HG03045 (cell line): ENCODE data around the gene CLBA1.

Source experiments
- ATAC-seq: cut with Tn5 transposase; IDR thresholded peaks from one replicate; pipeline ENCODE4 v1.9.1; 2021; ENCODE audit warnings: mild to moderate bottlenecking, moderate library complexity; ENCODE audit not compliant: unreplicated experiment

The CLBA1 gene

DNA sequence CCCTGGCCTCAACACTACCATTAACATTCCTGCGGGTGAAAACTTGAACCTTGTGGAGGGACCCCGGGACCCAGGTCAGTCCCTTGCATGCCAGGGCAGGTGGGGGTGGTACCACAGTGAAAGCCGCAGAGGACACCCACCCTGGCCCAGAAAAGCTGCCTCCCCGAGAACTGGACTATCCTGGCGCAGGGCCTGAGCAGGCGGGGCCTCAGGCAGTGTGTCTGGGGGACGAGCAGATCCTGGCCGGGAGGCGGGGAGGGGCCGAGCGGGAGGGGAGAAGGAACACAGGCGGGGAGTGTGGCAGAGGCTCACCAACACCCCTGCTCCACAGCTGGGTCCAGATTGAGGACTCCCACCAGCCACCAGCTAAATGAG lies 17.4 kb upstream of the CLBA1 start:
- ATAC-seq = no peak

DNA sequence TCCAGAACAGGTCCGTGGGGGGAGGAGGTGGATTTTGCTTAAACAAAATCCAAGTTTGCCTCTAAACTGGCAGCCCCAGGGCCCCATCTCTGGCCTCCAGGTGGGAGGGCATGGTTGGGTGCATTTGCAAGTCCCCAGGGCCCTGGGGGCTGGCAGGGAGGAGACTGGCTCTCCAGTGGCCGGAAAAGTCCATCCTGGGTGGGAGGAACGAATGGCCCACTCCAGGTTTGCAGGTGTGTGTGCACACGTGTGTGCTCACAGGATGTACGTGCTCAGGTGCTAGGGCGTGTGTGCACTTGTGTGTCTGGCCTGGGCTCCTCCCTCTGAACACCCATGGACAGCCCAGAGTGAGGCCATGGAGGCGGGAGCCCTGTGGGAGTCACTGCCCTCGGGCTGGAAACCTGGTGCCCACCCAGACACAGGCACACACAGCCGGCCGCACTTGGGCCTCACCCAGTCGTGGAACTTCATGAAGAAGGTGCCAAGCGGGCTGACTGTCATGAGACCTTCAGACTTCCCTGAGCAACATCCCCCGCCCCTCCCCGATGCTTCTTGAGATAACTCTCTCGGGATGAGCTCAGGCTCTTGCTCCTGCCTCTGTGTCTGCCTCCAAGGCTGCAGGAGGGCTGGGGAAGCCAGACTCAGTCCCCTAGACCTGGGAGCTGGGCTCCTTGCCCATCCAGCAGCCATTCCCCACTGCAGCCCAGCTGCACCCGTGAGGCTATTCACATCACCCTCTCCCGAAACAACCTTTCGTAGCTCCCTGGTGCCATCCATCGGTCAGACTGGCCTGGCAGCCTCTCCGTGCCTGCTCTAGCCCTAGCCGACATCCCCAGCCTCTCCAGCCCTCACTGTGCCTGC lies 16.8 kb upstream of the CLBA1 start:
- ATAC-seq = no peak

DNA sequence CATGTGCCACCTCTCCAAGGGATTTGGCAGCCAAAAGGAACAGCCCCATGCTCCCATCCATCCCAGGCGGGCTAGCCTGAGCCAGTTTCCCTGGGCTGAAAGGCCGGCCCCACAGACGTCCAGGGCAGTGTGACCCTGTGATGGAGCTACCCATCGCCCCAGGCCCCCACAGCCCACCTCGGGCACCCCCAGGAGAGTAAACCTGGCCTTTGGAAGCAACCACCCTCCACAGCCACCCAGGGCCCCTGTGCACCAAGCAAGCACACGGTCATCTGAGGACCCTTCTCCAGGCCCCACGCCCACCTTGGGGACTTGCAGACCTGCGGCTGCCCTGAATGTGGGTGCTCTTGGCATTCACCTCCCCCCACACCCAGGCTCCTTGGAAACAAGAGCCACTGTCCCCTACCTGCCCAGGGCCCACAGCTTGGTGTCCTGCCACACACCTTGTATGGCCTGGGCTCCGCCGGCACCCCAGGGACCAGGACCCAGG lies 15.8 kb upstream of the CLBA1 start:
- no peak for ATAC-seq

DNA sequence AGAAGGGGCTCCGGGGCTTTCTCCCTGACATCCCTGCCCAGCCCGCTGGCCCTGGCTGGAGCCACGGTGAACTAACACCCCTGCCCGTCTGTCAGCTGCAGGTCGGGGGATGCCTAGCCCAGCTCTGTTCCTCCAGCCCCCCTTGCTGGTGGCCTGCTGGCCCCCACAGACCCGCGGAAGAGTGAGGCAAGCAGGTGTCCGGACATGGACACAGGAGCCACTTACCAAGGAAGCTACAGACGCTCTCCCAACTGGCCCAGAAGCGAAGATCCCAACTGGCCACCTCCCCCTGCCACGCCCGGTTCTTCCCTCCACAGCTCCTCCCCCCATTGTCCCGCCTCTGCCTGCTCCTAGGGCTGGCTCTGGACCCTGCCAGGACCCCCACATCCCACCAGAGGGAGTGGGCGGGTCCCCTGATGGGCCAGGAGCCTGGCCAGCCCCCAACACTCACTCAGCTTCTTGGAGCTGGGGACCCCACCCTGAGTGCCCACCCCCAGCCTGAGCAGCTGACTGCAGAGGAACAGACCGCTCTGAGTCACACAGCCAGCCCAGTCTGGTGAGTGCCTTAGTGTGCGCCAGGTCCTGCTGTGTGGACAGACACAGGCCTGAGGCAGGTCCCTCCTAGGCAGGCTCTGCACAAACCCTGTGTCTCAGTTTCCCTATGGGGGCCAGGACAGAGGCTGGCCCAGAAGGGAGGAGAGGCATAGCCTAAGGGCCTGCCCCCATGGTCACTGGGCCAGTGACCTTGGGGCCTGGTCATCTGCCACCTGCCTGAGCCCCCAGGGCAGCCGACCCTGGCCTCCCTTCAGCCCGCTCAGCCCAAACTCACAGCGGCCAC lies 15.1 kb upstream of the CLBA1 start:
- no peak for ATAC-seq

DNA sequence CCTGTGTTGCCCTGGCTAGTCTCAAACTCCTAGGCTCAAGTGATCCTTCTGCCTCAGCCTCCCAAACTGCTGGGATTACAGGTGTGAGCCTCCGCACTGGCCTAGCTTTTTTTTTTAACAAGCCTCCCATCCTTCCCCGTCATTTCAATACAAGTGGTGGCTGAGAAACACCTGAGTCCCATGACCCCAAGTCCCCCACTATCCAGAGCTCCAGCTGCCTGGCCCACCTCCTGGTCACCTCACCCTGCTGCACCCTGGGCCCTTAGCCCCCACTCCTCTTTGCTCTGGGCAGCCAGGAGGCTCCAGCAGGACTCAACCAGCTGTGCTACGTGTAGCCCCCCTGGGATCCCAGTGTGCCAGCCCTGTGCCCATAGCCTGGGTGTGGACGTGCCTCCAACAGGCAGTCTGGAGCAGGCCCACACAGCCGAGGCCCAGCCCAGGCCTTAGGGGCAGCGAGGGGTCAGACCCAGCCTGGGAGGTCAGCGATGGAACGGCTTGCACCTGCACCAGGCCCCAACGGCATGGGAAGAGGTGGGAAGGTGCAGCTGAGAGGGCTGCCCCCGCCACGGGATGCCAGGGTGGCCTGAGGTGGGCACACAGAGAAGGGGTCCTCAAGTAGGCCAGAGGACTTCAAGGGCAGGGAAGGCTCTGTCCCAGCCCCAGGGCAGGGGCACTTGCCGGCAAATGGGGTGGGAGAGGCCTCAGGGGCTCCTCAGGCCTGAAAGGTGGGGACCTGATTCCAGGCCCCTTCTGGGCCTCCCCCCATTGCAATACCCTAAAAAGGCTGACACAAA lies 13.9 kb upstream of the CLBA1 start:
- no peak for ATAC-seq

DNA sequence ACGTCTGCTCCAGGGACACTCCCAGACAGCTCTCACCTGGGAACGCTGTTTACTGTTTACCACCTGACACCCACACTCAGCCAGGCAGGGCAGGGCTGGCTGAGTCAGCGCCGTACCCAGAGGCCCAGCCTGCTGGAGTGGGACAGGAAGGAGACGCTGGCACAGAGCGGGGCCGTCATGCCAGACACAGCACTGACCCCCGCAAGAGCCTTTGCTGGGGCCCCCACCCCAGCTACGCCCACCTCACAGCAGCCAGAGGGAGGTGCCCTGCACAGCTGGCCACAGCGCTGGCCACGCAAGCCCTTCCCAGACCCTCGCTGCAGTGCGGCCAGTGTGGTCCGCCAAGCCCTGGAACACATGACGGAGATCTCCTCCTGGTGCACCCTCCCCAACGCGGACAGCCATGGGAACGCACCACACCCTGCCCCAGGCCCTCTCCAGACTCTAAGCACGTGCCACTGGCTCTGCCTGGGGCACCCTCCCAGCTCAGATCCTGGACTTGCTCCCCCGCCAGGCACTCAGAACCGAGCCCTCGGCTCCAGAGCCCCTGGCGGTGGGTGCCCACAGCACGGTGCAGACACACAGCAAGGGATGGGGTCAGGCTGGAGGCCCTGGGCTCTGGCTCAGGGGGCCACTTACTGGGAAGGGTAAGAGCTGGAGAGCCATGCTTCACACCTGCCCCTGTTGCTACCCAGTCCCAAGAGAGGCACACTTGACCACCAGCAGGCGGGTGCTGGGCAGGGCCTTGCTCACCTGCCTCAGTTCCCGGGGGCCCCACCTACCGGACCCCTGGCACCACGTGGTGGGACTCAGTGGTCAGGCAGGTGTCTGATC lies 13.1 kb upstream of the CLBA1 start:
- ATAC-seq = no peak

DNA sequence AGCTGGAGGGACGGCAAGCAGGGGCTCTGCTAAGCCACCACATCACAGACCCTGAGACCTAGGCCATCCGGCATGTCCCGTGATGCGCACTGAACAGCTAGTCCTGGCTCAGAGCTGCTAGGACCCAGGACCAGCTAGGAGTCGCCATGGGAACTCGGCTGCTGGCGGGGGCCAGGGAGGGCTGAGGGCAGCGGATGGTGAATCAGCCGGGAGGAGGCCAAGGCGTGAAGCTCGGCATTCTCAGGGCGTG lies 12.5 kb upstream of the CLBA1 start:
- no peak for ATAC-seq

DNA sequence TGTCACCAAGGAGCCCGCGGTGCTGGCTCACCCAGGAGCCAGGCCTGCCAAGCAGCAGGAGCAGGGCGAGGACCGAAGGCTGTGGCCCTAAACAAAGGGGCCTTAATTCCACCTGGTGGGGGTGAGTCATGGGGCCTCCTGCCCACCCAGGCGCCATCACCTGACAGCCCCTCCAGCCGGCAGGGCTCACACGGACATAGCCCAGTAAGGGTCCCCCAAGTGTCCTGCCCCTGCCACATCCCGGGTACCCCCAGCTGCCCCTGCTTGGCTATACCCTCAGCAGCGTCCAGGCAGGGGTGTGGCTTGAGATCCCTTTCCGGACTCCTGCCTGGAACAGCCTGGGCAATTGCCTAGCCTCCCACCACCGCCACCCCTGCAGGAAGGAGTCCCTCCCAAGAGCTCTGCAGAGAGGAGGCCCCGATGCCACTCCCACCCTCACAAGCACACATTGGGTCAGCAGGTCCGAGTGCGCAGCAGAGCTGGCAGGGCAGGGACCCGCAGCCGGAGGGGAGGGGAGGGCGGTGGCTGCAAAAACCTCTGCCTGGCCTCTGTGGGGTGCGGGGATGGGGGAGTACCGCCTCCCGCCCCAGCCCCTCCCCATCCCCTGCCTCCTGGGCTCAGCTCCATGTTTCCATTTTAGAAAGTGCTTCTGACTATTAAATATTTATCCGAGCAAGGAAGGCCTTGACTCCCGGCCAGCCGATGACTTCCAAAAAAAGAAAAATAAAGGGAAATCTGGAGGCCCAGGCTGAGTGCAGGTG lies 12.0 kb upstream of the CLBA1 start:
- ATAC-seq = no peak

DNA sequence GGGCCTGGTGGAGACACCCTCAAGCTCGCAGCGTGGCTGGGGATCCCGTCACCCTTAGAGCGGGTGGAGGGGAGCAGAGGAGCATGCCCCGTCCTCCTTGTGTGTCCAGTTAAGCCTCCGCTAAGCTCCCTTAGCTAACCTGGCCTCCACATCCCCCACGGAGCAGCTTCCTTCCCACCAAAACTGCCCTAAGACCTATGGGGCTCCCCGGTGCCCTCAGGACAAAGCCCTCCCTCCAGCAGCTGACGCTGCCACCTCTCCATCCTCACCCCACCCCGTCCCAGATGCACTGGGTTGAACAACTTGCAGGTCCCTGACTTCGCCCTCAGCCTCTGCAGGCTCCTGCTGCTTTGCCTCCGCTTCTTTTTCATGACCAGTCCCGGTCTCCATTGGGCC lies 11.4 kb upstream of the CLBA1 start:
- ATAC-seq = no peak

DNA sequence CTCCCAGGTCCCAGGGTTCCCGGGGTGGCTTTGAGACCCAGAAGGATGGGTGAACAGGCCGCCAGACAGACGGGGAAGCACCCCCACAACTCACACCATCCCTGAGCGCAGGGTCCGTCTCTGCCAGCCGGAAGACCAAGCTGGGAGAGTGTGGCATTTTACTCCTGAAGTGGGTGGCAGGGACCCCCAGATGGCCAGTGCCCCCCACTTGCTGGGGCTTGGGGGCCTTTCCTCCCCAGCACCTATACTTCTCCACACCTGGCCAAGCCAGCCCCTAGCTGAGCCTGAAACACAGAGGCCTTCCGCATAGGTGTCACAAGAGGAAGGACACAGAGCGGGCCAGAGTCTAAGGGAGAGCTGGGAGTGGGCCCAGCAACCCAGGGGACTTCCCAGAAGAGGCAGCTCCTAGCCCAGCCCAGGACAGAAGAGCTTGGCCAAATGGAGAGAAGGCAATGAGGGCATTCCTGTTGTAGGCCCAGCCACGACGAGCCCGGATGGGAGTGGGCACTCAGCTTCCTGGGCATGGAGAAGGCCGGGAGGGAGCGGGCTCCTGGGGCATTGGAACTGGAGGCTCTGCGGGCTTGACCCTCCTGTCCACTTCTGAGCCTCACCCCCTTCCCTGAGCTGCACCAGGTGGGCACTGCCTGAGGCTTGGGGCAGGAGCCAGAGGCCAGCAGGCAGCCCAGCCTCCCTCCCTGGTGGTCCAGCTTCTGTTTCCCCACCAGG lies 10.8 kb upstream of the CLBA1 start:
- ATAC-seq = no peak

DNA sequence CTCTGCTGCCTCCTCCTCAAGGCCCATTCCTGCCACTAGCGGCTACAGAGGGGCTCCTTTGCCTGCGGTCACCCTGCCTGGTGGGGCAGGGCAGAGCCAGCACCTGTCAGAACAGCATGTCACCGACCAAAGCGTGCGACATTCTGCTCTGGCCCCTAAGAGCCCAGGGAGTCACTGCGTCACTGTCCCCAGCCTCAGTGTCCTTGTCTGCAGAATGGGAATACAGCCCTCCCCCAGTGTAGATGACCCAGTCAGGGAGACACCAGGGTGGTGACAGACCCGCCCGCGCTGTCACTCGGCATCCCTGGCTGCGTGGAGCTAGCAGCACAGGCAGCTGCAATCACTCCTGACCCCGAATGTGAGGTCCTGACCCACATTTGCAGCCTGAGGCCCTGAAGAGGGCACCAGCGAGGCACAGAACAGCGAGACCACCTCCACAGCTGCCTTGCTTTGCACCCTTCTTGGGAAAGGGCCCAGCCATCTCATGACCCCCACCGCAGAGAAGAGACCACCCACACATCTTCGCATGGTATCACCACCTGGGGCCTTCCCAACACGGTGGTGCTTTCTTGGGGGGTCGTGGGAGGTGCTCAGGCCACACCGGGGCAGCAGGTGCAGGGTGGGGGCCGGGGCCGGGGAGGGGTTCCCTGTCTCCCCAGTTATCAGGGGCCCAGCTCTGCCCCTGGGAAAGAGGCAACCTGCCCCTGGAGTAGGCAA lies 9.9 kb upstream of the CLBA1 start:
- ATAC-seq = no peak

DNA sequence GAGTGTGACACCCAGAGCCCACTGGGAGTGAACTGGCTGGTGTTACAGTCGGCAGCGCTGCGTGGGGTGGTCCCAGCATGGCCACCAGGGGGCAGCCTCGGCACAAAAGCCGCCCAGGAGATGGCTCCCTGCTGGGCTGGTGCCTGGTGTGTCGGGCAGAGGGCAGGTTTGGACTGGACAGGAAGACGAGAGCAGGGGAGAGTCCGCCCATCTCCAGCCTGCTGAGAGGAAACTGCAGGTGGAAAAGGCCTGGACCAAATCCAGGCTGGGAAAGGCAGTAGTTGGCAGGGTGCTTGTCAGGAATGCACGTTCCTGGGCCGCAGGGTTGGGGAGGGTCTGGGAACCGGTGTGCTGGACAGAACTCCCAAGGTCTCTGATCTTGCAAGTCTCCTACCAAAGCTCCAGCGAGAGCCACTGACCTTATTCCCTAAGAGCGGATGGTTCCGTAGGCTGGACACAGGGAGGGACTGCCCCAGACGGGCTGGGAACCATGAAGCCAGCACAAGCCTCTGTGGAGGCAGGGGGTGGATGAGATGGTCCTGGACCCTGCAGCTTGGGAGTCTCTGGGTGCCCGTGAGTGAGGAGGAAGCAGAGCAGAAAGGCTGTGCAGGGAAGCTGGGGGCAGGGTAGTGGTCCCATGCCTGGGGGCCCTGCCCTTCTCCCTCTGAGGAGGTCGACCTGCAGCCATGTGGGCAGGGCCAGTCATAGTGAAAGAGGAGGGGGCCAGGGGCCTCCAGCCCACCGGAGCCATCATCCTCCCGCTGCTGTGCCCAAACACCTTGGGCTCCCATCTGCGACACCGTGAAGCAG lies 9.2 kb upstream of the CLBA1 start:
- no peak for ATAC-seq

DNA sequence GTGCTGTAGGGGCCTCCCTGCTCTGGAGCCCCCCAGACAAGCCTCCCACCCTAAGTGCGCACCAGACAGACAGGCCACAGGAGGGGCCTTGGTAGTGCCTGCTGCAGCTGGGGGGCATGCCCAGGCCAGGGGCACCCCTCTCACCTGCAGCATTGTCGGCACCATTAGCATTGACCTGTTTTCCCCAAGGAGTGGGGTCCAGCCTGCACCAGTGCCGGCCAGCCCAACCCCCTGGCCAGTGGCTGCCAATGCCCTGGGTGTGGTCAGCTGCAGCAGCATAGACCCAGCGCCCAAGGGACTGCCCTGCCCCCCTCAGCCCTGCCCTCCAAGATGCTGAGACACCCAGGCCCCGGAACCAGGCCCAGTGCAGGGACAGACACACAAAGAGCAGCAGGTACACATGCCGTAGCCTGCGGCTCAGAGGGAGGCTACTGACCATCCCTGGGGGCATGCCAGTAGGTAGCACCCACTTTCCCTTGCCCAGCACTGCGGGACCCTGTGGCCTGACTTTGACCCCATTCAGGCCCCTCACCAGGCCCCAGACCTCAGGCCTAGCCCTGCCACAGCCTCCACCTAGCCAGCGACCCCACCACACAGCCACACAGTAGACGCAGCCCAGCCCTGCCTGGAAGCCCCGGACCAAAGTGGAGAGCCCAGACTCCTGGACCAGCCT lies 8.4 kb upstream of the CLBA1 start:
- no peak for ATAC-seq

DNA sequence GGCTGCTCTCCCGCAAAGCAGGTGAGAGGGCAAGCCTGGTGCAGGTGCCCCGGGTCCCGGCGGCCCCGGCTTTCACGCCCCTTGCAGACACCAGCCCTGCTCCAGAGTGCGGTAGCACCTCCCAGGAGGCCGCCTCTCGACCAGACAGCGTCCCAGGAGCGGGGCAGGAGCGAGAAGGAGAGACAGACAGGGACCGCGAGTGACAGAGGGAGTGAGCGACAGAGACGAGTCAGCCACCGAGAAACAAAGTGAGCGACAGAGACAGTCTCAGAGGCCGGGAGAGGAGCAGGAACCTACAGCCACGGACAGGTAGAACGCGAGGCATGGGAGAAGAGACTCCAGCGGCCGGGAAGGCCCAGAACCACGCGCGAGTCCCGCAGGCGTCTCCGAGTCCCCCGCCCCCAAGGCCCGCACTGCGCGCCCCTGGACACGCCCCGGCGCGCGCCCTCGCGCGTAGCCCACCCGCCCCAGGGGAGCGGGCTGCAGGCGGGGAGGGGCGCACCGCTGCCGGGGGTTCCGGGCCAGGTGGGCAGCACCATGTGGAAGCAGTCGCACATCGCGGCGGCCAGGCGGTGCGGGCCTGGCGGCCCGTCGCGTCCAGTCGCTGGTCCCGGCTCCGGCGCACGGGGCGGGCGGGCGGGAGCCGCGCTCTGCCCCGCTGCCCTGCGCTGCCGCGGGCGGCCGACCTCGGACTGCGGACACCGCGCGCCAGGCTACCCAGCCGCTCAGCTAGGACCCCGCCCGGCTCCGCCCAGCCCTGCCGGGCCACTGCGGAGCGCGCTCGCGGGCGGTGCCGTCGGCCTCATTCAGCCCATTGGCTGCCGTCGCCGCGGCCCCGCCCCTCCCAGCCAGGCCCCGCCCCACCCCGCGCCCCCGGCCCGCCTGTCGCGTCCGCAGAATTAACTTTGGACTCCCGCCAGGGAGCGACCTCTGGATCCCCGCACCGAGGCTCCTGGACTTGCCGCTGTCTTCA lies 7.6 kb upstream of the CLBA1 start, which contains the start of gene AHNAK2:
TSS of gene AHNAK2 (minus strand) at position 694 of the 973 bp plus-strand sequence. CDS start at position 557, 137 bp downstream.
- no peak for ATAC-seq

DNA sequence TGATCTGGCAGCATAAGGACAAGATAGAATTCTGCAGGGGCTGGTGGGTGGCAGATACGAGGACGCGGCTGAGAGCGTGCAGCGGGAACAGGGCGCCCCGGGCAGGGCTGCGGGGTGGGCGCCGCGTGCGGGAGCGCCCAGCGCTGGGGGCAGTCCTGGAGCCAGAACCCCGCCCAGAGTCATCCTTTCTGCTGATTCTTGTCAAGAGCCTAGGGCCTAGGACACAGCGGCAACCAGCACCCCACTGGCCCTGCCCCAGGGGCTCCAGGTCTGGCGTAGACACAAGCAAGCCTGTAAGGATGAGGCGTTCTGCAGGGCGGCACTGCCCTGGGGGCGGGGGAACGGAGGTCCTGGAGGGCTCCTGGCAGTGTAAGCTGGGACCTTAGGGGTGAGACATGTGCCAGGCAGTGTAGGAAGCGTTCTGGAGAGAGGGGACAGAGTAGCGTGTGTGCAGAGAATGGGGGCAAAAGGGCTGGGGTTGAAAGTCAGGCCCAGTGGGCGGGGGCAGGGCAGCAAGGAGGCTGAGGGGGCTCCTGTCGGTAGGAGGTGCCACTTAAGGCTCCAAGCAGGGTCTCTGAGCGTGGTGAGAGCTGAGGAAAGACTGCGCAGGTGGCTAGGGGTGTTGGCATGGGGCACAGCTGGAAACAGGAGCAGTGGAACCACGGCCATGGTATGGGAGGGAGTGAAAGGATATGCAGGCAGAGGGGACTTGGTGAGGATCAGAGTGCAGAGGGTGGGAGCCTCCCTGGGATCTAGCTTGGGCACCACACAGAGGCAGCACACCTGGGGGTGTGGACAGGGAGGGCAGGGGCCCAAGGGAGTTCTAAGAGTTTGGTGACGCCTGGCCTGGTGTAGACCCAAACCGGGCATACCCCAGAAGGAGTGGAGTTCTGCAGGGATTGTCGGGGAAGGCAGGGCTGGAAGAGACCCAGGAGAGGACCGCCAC lies 6.6 kb upstream of the CLBA1 start:
- ATAC-seq = no peak
